HL-60 (cell line): ENCODE results near the gene KIF26B.

Source experiments
- DNase-seq, 2 experiments: peaks; one replicate each; pipeline ENCODE4 v3.0.0-alpha.2; 2010 to 2020; ENCODE audit warnings: low read depth in 1 of 2, low spot score in 1 of 2
- H3K27ac ChIP-seq: fragments of 250-450 bp; sonication (Bioruptor Pico); replicated peaks from 2 replicates; pipeline ENCODE4 v1.5.1; 2020; ENCODE audit warnings: mild to moderate bottlenecking, moderate library complexity
- H3K27me3 ChIP-seq: fragments of 250-450 bp; sonication (Bioruptor Pico); 2 replicates; pipeline ENCODE4 v1.5.1; 2021; ENCODE audit warnings: mild to moderate bottlenecking, moderate library complexity; ENCODE audit not compliant: insufficient read depth, poor library complexity, severe bottlenecking
- H3K4me3 ChIP-seq: replicated peaks from 2 replicates; pipeline ENCODE4 v1.5.1; 2011; ENCODE audit warnings: mild to moderate bottlenecking, control low read depth, low read length; ENCODE audit not compliant: insufficient read depth
- CTCF ChIP-seq: IDR thresholded peaks from one replicate; pipeline ENCODE4 v1.5.1; 2011; ENCODE audit warnings: low read length, control low read depth, inconsistent platforms; ENCODE audit not compliant: insufficient read depth
- GABPA ChIP-seq: IDR thresholded peaks from 2 replicates; pipeline ENCODE4 v1.6.1; 2012; ENCODE audit warnings: low read depth
- POLR2AphosphoS5 ChIP-seq: IDR thresholded peaks from 2 replicates; pipeline ENCODE4 v1.6.1; 2012; ENCODE audit warnings: low read depth
- REST ChIP-seq: IDR thresholded peaks from 2 replicates; pipeline ENCODE4 v1.6.1; 2012; ENCODE audit warnings: low read depth; ENCODE audit not compliant: insufficient replicate concordance
- SPI1 ChIP-seq: IDR thresholded peaks from 2 replicates; pipeline ENCODE4 v1.6.1; 2012; ENCODE audit warnings: low read depth, mild to moderate bottlenecking, borderline replicate concordance

The KIF26B gene

GRCh38 chr1:245428681-245429080, 273.9 kb downstream of the KIF26B start:
- Histone ChIP-seq H3K27ac (no peak overlapping the region), H3K4me3 (no peak overlapping the region), H3K27me3 (no peaks in the 10 kb centered on the region)
- DNase-seq: no peak
- no peak for TF ChIP-seq REST
- TF ChIP-seq GABPA: no peak
- no peak for TF ChIP-seq POLR2AphosphoS5
- TF ChIP-seq SPI1: no peak
- no peak for TF ChIP-seq CTCF

GRCh38 chr1:245431706-245432105, 276.9 kb downstream of the KIF26B start:
- Histone ChIP-seq H3K27me3 (no peaks in the 10 kb centered on the region), H3K4me3 (no peak overlapping the region), H3K27ac (no peak overlapping the region)
- TF ChIP-seq GABPA: no peak
- no peak for TF ChIP-seq REST
- no peak for TF ChIP-seq SPI1
- no peak for TF ChIP-seq CTCF
- TF ChIP-seq POLR2AphosphoS5: no peak
- DNase-seq: no peak

- H3K27ac ChIP-seq: no peak overlapping the region
- DNase-seq: no peak
- H3K4me3 ChIP-seq: no peak overlapping the region
- H3K27me3 ChIP-seq: no peaks in the 10 kb centered on the region
- no peak for TF ChIP-seq GABPA
- TF ChIP-seq REST: no peak
- TF ChIP-seq POLR2AphosphoS5: no peak
- TF ChIP-seq CTCF: no peak
- TF ChIP-seq SPI1: no peak
Measured at GRCh38 chr1:245432228-245432875, 277.6 kb downstream of the KIF26B start.
